Right lobe of liver (tissue), 4 donors: ENCODE data around the gene SYT11.

Experiments used
- POLR2A ChIP-seq: fragments of 450-650 bp; IDR thresholded peaks from one replicate; pipeline ENCODE4 v1.6.1; 2017; ENCODE audit warnings: antibody characterized with exemption, mild to moderate bottlenecking
- TF ChIP-seq, protein P1 (sequence below), 4 donors: fragments of 200-600 bp in 3 of 4; fragments of 450-650 bp in 1 of 4; IDR thresholded peaks; one replicate each; pipeline versions ENCODE4 v1.5.1 to v1.8.0; 2016 to 2022; ENCODE audit warnings: antibody characterized with exemption in 4 of 4, mild to moderate bottlenecking in 2 of 4
- donor health status: DM: no; HTN: no; CAD: no.
- donor health status: DM: no; HTN: no; CAD: no.
- donor health status: DM: no; HTN: yes; CAD: no.

- TF ChIP-seq, protein P1, sequence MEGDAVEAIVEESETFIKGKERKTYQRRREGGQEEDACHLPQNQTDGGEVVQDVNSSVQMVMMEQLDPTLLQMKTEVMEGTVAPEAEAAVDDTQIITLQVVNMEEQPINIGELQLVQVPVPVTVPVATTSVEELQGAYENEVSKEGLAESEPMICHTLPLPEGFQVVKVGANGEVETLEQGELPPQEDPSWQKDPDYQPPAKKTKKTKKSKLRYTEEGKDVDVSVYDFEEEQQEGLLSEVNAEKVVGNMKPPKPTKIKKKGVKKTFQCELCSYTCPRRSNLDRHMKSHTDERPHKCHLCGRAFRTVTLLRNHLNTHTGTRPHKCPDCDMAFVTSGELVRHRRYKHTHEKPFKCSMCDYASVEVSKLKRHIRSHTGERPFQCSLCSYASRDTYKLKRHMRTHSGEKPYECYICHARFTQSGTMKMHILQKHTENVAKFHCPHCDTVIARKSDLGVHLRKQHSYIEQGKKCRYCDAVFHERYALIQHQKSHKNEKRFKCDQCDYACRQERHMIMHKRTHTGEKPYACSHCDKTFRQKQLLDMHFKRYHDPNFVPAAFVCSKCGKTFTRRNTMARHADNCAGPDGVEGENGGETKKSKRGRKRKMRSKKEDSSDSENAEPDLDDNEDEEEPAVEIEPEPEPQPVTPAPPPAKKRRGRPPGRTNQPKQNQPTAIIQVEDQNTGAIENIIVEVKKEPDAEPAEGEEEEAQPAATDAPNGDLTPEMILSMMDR (IDR thresholded peaks at IDR 0.05) = no peak
- no peak for TF ChIP-seq POLR2A
Measured at GRCh38 chr1:155880950-155881349, 21.6 kb downstream of the SYT11 start.
